Coronary artery (tissue), 2 donors: ENCODE data around the gene ST6GALNAC6.
"Not testable (repeated sequence)": the region's sequence is repeated elsewhere in the genome, so short reads cannot be mapped to it uniquely, and the experiment has no call there.

Experiments used
- DNase-seq: peaks from one replicate; pipeline ENCODE4 v3.0.0-alpha.2; 2017; ENCODE audit warnings: low spot score
- H3K27ac ChIP-seq, 2 donors: fragments of 200-600 bp; sonication (generic); one replicate each; pipeline ENCODE4 v1.5.1; 2016 to 2019
- H3K4me3 ChIP-seq: fragments of 200-600 bp; sonication (generic); 2 replicates; pipeline ENCODE4 v1.5.1; 2016; ENCODE audit warnings: mild to moderate bottlenecking, moderate library complexity
- TF ChIP-seq, protein P1 (sequence below): fragments of 200-600 bp; sonication (generic); IDR thresholded peaks from one replicate; pipeline ENCODE4 v1.5.1; 2019; ENCODE audit warnings: antibody characterized with exemption

ST6GALNAC6 gene

DNA sequence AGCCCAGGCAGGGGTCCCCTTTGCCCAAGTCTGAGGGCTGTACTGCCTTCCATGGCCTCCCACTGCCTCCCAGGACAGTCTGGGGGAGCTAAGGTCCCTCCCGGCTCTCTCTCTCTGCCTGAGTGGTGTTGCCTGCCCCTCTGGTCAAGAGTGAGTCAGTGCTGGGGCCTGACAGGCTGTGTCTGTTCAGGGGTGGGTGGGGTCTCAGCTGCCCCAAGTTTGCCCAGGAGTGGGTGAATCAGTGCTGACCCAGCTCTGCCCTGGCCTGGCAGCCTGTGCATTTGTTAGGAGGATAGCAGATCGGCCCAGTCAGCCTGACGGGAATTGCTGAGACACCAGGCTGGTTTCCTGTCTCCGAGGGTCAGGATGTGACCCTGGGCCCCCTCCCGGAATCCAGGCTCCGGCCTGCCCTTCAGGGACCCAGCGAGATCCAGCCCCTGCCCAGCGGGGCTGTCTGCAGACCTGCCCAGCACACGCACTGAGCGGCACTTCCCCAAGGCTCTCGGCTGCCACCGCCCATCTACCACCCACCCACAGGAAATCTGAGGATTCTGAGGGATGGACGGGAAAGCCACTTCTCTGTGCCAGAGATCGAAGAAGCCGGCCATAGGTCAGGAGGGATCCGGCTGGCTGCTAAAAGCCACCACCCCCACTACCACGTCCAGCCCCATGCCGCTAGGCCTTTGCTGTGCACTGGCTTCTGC is 60.9 kb downstream of the ST6GALNAC6 start:
- Histone ChIP-seq H3K4me3 (peak overlapping the region; percentile 61), H3K27ac (peak overlapping the region; percentile 95 to 99)
- DNase-seq, result peak; percentile 97
- TF ChIP-seq, protein P1, sequence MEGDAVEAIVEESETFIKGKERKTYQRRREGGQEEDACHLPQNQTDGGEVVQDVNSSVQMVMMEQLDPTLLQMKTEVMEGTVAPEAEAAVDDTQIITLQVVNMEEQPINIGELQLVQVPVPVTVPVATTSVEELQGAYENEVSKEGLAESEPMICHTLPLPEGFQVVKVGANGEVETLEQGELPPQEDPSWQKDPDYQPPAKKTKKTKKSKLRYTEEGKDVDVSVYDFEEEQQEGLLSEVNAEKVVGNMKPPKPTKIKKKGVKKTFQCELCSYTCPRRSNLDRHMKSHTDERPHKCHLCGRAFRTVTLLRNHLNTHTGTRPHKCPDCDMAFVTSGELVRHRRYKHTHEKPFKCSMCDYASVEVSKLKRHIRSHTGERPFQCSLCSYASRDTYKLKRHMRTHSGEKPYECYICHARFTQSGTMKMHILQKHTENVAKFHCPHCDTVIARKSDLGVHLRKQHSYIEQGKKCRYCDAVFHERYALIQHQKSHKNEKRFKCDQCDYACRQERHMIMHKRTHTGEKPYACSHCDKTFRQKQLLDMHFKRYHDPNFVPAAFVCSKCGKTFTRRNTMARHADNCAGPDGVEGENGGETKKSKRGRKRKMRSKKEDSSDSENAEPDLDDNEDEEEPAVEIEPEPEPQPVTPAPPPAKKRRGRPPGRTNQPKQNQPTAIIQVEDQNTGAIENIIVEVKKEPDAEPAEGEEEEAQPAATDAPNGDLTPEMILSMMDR, result no peak

DNA sequence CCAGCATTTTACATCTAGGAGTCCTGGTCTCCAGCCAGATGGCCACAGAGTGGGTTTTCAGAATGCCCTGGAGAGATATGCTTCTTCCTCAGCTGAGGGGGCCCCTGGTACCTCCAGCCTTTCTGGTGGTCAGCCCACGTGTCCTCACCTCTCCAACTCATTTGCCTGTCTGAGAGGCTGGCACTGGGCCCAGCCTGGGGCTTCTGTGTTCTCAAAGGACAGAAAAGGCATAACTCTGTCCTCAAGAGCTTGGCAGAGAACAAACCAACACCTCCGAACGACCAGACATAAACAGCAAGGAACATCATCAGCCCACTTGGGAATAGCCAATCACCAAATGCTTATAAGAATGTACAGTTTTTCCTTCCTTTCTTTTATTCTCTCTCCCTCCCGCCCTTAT is 62.1 kb downstream of the ST6GALNAC6 start:
- Histone ChIP-seq H3K27ac (peak overlapping the region; percentile 95 to 99), H3K4me3 (peak overlapping the region; percentile 61)
- TF ChIP-seq, protein P1, result no peak
- no peak for DNase-seq

DNA sequence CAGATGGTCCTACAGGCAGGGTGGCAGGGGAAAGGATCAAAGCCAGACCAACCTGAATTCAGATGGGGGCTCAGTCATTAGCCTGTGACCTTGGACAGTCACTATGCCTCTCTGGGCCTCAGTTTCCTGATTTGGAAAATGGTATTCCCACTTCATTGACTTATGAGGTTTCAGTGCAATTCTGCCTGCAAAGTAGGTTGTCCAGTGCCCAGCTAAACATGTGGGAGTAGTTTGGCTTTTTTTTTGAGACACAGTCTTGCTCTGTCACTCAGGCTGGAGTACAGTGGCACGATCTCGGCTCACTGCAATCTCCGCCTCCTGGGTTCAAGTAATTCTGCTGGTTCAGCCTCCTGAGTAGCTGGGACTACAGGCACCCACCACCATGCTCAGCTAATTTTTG is 62.8 kb downstream of the ST6GALNAC6 start:
- Histone ChIP-seq H3K4me3 (peak overlapping the region; percentile 61), H3K27ac (peak overlapping the region; percentile 95 to 99)
- DNase-seq, result not testable (repeated sequence)

DNA sequence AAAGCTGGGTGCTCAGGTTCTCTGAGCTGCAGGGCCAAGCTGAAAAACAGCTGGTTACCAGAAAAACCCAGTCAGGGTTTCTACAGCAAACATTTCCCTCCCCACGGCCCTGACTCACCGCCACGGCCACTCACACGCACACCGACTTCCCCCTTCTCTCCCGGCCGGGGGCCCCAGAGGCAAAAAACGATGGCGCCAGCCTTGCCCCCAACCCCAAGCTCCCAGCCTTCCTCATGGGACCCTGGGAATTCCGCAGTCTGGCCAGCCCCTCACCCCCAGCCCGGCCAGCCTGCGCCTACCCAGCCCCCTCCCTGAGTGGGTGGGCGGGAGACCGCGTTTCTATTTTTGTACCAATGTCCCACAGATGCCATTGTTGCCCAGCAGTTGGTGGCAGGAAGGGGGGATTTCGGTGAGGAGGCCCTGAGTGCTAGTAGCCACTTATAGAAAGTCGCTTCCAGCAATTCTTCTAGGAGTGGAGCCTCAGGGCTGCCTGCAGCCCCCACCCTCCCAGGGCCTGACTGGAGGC is 63.3 kb downstream of the ST6GALNAC6 start:
- DNase-seq, result peak; percentile 87
- TF ChIP-seq, protein P1, result no peak
- H3K27ac ChIP-seq, result peak overlapping the region; percentile 95 to 99
- H3K4me3 ChIP-seq, result peak overlapping the region; percentile 61
